ENCODE measurements around the gene CAMTA1.

The CAMTA1 gene

DNA sequence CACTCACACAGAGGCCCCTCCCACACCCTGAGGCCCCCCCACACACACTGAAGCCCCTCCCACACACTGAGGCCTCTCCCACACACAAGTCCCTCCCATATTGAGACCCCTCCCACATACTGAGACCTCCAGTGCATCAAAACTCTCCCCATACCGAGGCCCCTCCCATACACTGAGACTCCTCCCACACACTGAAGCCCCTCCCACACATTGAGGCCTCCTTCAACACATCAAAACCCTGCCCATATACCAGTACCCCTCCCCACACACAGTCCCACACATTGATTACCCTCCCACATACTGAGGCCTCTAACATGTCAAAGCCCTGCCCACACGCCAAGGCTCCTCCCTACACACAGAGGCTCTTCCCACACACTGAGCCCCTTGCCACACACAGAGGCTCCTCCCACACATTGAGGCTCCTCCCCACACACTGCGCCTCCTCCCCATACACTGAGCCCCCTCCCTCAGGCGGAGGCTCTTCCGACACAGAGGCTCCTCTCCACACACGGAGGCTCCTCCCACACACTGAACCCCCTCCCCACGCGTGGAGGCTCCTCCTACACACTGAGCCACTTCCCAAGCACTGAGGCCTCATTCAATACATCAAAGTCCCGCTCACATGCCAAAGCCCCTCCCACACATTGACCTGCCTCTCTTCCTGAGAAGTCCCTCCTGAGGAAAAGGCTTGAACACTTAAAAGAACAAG is 392.3 kb downstream of the CAMTA1 start:
- POLR2A ChIA-PET, result no interaction called here
- TF ChIP-seq, protein P1, sequence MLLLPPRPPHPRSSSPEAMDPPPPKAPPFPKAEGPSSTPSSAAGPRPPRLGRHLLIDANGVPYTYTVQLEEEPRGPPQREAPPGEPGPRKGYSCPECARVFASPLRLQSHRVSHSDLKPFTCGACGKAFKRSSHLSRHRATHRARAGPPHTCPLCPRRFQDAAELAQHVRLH (tag by site-specific recombination; IDR thresholded peaks at IDR 0.05), result no peak
- TF ChIP-seq ZFHX2 (tag by site-specific recombination; conservative IDR thresholded peaks at IDR 0.05) (peak; percentile 100), SP2 (tag by site-specific recombination; IDR thresholded peaks at IDR 0.05) (0 out of 2 replicates have a peak, but pooled peaks have one; percentile 7), KLF1 (tag by site-specific recombination; IDR thresholded peaks at IDR 0.05) (no peak), PRDM4 (tag by site-specific recombination; IDR thresholded peaks at IDR 0.05) (no peak), ZNF768 (tag by site-specific recombination; IDR thresholded peaks at IDR 0.05) (no peak), ZNF664 (tag by site-specific recombination; IDR thresholded peaks at IDR 0.05) (no peak), ZNF792 (tag by site-specific recombination; IDR thresholded peaks at IDR 0.05) (no peak), ZNF302 (tag by site-specific recombination; IDR thresholded peaks at IDR 0.05; ENCODE audit: low read depth) (no peak), BCL11B (tag by site-specific recombination; IDR thresholded peaks at IDR 0.05; ENCODE audit: low read depth) (no peak), EGR2 (tag by site-specific recombination; IDR thresholded peaks at IDR 0.05; ENCODE audit: low read depth) (peak; percentile 98), ZNF311 (tag by site-specific recombination; IDR thresholded peaks at IDR 0.05; ENCODE audit: borderline replicate concordance) (no peak), INSM2 (tag by site-specific recombination; IDR thresholded peaks at IDR 0.05) (no peak), ZNF701 (tag by site-specific recombination; IDR thresholded peaks at IDR 0.05) (no peak), ZNF341 (tag by site-specific recombination; IDR thresholded peaks at IDR 0.05; ENCODE audit: low read depth) (peak; percentile 75), ZNF623 (tag by site-specific recombination; IDR thresholded peaks at IDR 0.05) (no peak), ZNF155 (tag by site-specific recombination; IDR thresholded peaks at IDR 0.05) (no peak), ZNF658 (tag by site-specific recombination; IDR thresholded peaks at IDR 0.05) (no peak), WT1 (tag by site-specific recombination; IDR thresholded peaks at IDR 0.05) (no peak), ZNF629 (tag by site-specific recombination; IDR thresholded peaks at IDR 0.05) (no peak), CTCF (tag by site-specific recombination; IDR thresholded peaks at IDR 0.05) (no peak), ZNF677 (tag by site-specific recombination; IDR thresholded peaks at IDR 0.05) (no peak), KLF8 (tag by site-specific recombination; IDR thresholded peaks at IDR 0.05) (no peak), SP3 (tag by site-specific recombination; IDR thresholded peaks at IDR 0.05) (peak; percentile 56; the same call in 1 of the 2 replicates), ZNF132 (tag by site-specific recombination; IDR thresholded peaks at IDR 0.05; ENCODE audit: borderline replicate concordance) (no peak), ZNF157 (tag by site-specific recombination; IDR thresholded peaks at IDR 0.05) (no peak), ZFP69B (tag by site-specific recombination; IDR thresholded peaks at IDR 0.05) (no peak), TCF7L2 (IDR thresholded peaks at IDR 0.05; ENCODE audit: borderline replicate concordance, low read depth, low read length) (0 out of 2 replicates have a peak, but pooled peaks have one; percentile 38)
- TF ChIP-seq, protein P2, sequence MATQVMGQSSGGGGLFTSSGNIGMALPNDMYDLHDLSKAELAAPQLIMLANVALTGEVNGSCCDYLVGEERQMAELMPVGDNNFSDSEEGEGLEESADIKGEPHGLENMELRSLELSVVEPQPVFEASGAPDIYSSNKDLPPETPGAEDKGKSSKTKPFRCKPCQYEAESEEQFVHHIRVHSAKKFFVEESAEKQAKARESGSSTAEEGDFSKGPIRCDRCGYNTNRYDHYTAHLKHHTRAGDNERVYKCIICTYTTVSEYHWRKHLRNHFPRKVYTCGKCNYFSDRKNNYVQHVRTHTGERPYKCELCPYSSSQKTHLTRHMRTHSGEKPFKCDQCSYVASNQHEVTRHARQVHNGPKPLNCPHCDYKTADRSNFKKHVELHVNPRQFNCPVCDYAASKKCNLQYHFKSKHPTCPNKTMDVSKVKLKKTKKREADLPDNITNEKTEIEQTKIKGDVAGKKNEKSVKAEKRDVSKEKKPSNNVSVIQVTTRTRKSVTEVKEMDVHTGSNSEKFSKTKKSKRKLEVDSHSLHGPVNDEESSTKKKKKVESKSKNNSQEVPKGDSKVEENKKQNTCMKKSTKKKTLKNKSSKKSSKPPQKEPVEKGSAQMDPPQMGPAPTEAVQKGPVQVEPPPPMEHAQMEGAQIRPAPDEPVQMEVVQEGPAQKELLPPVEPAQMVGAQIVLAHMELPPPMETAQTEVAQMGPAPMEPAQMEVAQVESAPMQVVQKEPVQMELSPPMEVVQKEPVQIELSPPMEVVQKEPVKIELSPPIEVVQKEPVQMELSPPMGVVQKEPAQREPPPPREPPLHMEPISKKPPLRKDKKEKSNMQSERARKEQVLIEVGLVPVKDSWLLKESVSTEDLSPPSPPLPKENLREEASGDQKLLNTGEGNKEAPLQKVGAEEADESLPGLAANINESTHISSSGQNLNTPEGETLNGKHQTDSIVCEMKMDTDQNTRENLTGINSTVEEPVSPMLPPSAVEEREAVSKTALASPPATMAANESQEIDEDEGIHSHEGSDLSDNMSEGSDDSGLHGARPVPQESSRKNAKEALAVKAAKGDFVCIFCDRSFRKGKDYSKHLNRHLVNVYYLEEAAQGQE (tag by site-specific recombination; IDR thresholded peaks at IDR 0.05), result no peak

More for the DNA sequence above, 392.3 kb downstream of the CAMTA1 start:
- Histone ChIP-seq H3K36me3 (ENCODE audit: control insufficient read depth in 2 of 2, insufficient read depth in 1 of 2, low read length in 2 of 2) (no peaks in the 10 kb centered on the region), H3K4me3 (ENCODE audit: low read depth, low read length) (no peak overlapping the region), H3K9me3 (ENCODE audit: control insufficient read depth, insufficient read depth, low read depth, low read length) (no peaks in the 10 kb centered on the region), H3K4me1 (ENCODE audit: control insufficient read depth, insufficient read depth, low read length) (no peaks in the 10 kb centered on the region), H3K27ac (ENCODE audit: extremely low read depth, low read depth, low read length) (no peak overlapping the region)
- CTCF ChIA-PET, result no interaction called here

Data from HEK293 (cell line).